Testis (tissue), 2 donors: ENCODE results near the gene LSM14A.

Source experiments
- POLR2A ChIP-seq: fragments of 450-650 bp; IDR thresholded peaks from one replicate; pipeline ENCODE4 v1.6.1; 2017; ENCODE audit warnings: antibody characterized with exemption, mild to moderate bottlenecking, moderate library complexity
- TF ChIP-seq, protein P1 (sequence below), 3 experiments: fragments of 450-650 bp in 2 of 3; fragments of 200-600 bp in 1 of 3; sonication (generic) in 1 of 3; IDR thresholded peaks; one replicate each; pipeline ENCODE4 v1.5.1; 2016 to 2019; ENCODE audit warnings: antibody characterized with exemption in 3 of 3, mild to moderate bottlenecking in 2 of 3, moderate library complexity in 1 of 3

DNA sequence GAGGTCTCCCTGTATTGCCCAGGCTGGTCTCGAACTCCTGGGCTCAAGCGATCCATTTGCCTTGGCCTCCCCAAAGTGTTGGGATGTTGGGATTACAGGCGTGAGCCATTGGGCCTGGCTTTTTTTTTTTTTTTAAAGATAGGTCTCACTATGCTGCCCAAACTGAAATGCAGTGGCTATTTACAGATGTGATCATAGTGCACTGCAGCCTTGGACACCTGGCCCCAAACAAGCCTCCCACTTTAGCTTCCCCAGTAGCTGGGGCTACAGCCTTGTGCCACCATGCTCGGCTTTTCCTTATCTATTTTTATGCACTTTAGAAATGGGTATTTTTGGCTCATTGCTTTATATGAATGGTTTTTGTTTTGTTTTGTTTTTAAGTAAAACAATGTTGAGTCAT is 37.4 kb downstream of the LSM14A start:
- TF ChIP-seq, protein P1, sequence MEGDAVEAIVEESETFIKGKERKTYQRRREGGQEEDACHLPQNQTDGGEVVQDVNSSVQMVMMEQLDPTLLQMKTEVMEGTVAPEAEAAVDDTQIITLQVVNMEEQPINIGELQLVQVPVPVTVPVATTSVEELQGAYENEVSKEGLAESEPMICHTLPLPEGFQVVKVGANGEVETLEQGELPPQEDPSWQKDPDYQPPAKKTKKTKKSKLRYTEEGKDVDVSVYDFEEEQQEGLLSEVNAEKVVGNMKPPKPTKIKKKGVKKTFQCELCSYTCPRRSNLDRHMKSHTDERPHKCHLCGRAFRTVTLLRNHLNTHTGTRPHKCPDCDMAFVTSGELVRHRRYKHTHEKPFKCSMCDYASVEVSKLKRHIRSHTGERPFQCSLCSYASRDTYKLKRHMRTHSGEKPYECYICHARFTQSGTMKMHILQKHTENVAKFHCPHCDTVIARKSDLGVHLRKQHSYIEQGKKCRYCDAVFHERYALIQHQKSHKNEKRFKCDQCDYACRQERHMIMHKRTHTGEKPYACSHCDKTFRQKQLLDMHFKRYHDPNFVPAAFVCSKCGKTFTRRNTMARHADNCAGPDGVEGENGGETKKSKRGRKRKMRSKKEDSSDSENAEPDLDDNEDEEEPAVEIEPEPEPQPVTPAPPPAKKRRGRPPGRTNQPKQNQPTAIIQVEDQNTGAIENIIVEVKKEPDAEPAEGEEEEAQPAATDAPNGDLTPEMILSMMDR (IDR thresholded peaks at IDR 0.05): no peak
- TF ChIP-seq POLR2A: no peak
